HCT116 (cell line): Measurements from ENCODE around the gene MAPK1. TPM values are rescaled to one million over a fixed set of nuclear protein-coding genes. Genes with fewer than 3 reads are reported as not detected.

Experiments used
- ATAC-seq: fragments of 200-7000 bp; cut with Tn5 transposase; 2 replicates; pipeline ENCODE4 v1.9.1; 2020; ENCODE audit warnings: mild to moderate bottlenecking, moderate library complexity
- BruUV-seq: library from RNA; stranded (reverse); fragments of 400-500 nt; replicated peaks from 2 replicates; lab custom pipeline; 2021; lab: Mats Ljungman, UMichigan
- CTCF ChIA-PET: fragments of 300-600 bp; sonication (Branson Sonifier 250); formaldehyde crosslinking; loops from one replicate; lab custom pipeline; 2021; ENCODE audit warnings: antibody characterized with exemption; lab: Charles Lee
- POLR2A ChIA-PET: fragments of 300-600, 350-600 bp; sonication (Branson Sonifier 250); formaldehyde crosslinking; loops from one replicate; lab custom pipeline; 2021; ENCODE audit warnings: antibody characterized with exemption; lab: Charles Lee
- RAD21 ChIA-PET, 2 experiments: fragments of 300-600 bp; sonication (Branson Sonifier 250); formaldehyde crosslinking; loops; one replicate each; lab custom pipeline; 2023; ENCODE audit warnings: low total read pairs in 2 of 2; ENCODE audit not compliant: uncharacterized antibody in 2 of 2, unreplicated experiment in 2 of 2, low non-redundant PET in 1 of 2; lab: Charles Lee
- DNase-seq: peaks from one replicate; pipeline ENCODE4 v3.0.0-alpha.2; 2010; ENCODE audit warnings: low read depth, low spot score
- H2AFZ ChIP-seq: fragments of 200-600 bp; shearing (Covaris generic), sonication (generic); 2 replicates; pipeline ENCODE4 v1.6.1; 2017; ENCODE audit warnings: low read depth, mixed run types, mixed read lengths, antibody characterized with exemption, low read length; ENCODE audit not compliant: poor library complexity, severe bottlenecking
- H3K27ac ChIP-seq: 2 replicates; pipeline ENCODE4 v1.5.1; 2012; ENCODE audit warnings: low read depth, low read length
- H3K27me3 ChIP-seq: fragments of 200-600 bp; sonication (generic); 2 replicates; pipeline ENCODE4 v1.6.1; 2016; ENCODE audit warnings: mixed run types, low read length, mixed read lengths; ENCODE audit not compliant: insufficient read depth
- H3K36me3 ChIP-seq, 2 experiments: fragments of 200-500 bp in 1 of 2; fragments of 200-600 bp in 1 of 2; sonication (Bioruptor generic) in 1 of 2; sonication (generic) in 1 of 2; 2 replicates each; pipeline versions ENCODE4 v1.5.1 to v1.6.1; 2014 to 2016; ENCODE audit warnings: low read length in 2 of 2, inconsistent platforms in 1 of 2, mixed read lengths in 1 of 2, mixed run types in 1 of 2; ENCODE audit not compliant: insufficient read depth in 2 of 2, control insufficient read depth in 1 of 2
- H3K4me1 ChIP-seq, 2 experiments: fragments of 200-600 bp in 1 of 2; sonication (generic) in 1 of 2; 2 replicates each; pipeline versions ENCODE4 v1.5.1 to v1.6.1; 2012 to 2017; ENCODE audit warnings: low read length in 2 of 2, inconsistent platforms in 1 of 2, mild to moderate bottlenecking in 1 of 2, mixed read lengths in 1 of 2, mixed run types in 1 of 2, moderate library complexity in 1 of 2; ENCODE audit not compliant: insufficient read depth in 2 of 2, control insufficient read depth in 1 of 2
- H3K4me2 ChIP-seq: fragments of 200-600 bp; sonication (generic); 2 replicates; pipeline ENCODE4 v1.6.1; 2017; ENCODE audit warnings: mixed run types, low read length, mixed read lengths
- H3K4me3 ChIP-seq, 2 experiments: fragments of 200-600 bp in 1 of 2; sonication (generic) in 1 of 2; replicated peaks in 1 of 2; 2 replicates each; pipeline ENCODE4 v1.5.1; 2011 to 2016; ENCODE audit warnings: low read length in 2 of 2, control low read depth in 1 of 2, low read depth in 1 of 2, mild to moderate bottlenecking in 1 of 2, mixed read lengths in 1 of 2, mixed run types in 1 of 2
- H3K79me2 ChIP-seq: fragments of 200-600 bp; sonication (generic); 2 replicates; pipeline ENCODE4 v1.6.1; 2017; ENCODE audit warnings: mild to moderate bottlenecking, mixed run types, low read length, moderate library complexity, mixed read lengths; ENCODE audit not compliant: insufficient read depth
- H3K9ac ChIP-seq: fragments of 200-600 bp; sonication (generic); 2 replicates; pipeline ENCODE4 v1.6.1; 2016; ENCODE audit warnings: low read length, mixed read lengths
- H3K9me2 ChIP-seq: fragments of 200-600 bp; sonication (generic), shearing (Covaris generic); 2 replicates; pipeline ENCODE4 v1.6.1; 2017; ENCODE audit warnings: mixed run types, mild to moderate bottlenecking, moderate library complexity; ENCODE audit not compliant: insufficient read depth
- H3K9me3 ChIP-seq, 2 experiments: fragments of 200-500 bp in 1 of 2; fragments of 200-600 bp in 1 of 2; sonication (Bioruptor generic) in 1 of 2; sonication (generic) in 1 of 2; 2 replicates each; pipeline ENCODE4 v1.6.1; 2014 to 2017; ENCODE audit warnings: low read length in 2 of 2, mixed read lengths in 2 of 2, inconsistent platforms in 1 of 2, low read depth in 1 of 2, mild to moderate bottlenecking in 1 of 2, mixed run types in 1 of 2, moderate library complexity in 1 of 2; ENCODE audit not compliant: control insufficient read depth in 1 of 2, insufficient read depth in 1 of 2
- H4K20me1 ChIP-seq: fragments of 200-600 bp; sonication (generic), shearing (Covaris generic); 2 replicates; pipeline ENCODE4 v1.6.1; 2017; ENCODE audit warnings: mixed run types, mild to moderate bottlenecking, moderate library complexity; ENCODE audit not compliant: insufficient read depth
- CBX3 ChIP-seq: IDR thresholded peaks from 2 replicates; pipeline ENCODE4 v1.6.1; 2012; ENCODE audit warnings: low read depth
- CTCF ChIP-seq, 3 experiments: fragments of 200-600 bp in 1 of 3; sonication (generic) in 1 of 3; IDR thresholded peaks in 2 of 3; conservative IDR thresholded peaks in 1 of 3; 2 replicates each; pipeline ENCODE4 v1.5.1; 2012 to 2017; ENCODE audit warnings: low read depth in 2 of 3, low read length in 2 of 3, antibody characterized with exemption in 1 of 3, borderline replicate concordance in 1 of 3, control low read depth in 1 of 3, mild to moderate bottlenecking in 1 of 3, mixed read lengths in 1 of 3, mixed run types in 1 of 3, moderate library complexity in 1 of 3; ENCODE audit not compliant: insufficient read depth in 1 of 3
- EGR1 ChIP-seq: IDR thresholded peaks from 2 replicates; pipeline ENCODE4 v1.6.1; 2012; ENCODE audit warnings: low read depth
- ELF1 ChIP-seq: IDR thresholded peaks from 2 replicates; pipeline ENCODE4 v1.6.1; 2012; ENCODE audit warnings: low read depth, borderline replicate concordance
- EZH2phosphoT487 ChIP-seq: fragments of 200-600 bp; IDR thresholded peaks from 2 replicates; pipeline ENCODE4 v1.6.1; 2018; ENCODE audit warnings: antibody characterized with exemption, borderline replicate concordance
- JUND ChIP-seq: IDR thresholded peaks from 2 replicates; pipeline ENCODE4 v1.6.1; 2012
- MAX ChIP-seq: IDR thresholded peaks from 2 replicates; pipeline ENCODE4 v1.6.1; 2012
- POLR2A ChIP-seq: IDR thresholded peaks from 2 replicates; pipeline ENCODE4 v1.7.0; 2011; ENCODE audit warnings: borderline replicate concordance; ENCODE audit not compliant: insufficient read depth, insufficient read length; ENCODE audit errors: extremely low read depth
- POLR2AphosphoS5 ChIP-seq: IDR thresholded peaks from 2 replicates; pipeline ENCODE4 v1.6.1; 2011; ENCODE audit warnings: mild to moderate bottlenecking, low read depth, low read length, moderate library complexity
- RAD21 ChIP-seq: IDR thresholded peaks from 2 replicates; pipeline ENCODE4 v1.6.1; 2012; ENCODE audit warnings: low read depth, mild to moderate bottlenecking
- REST ChIP-seq: IDR thresholded peaks from 2 replicates; pipeline ENCODE4 v1.6.1; 2012; ENCODE audit warnings: low read depth
- SIN3A ChIP-seq: IDR thresholded peaks from 2 replicates; pipeline ENCODE4 v1.6.1; 2012; ENCODE audit warnings: low read depth
- SP1 ChIP-seq: IDR thresholded peaks from 2 replicates; pipeline ENCODE4 v1.6.1; 2012; ENCODE audit warnings: low read depth
- SRF ChIP-seq: IDR thresholded peaks from 2 replicates; pipeline ENCODE4 v1.6.1; 2012; ENCODE audit warnings: low read depth
- TCF7L2 ChIP-seq: IDR thresholded peaks from 2 replicates; pipeline ENCODE4 v1.7.0; 2011; ENCODE audit warnings: borderline replicate concordance, inconsistent platforms; ENCODE audit not compliant: insufficient read depth, insufficient read length; ENCODE audit errors: extremely low read depth
- YY1 ChIP-seq: IDR thresholded peaks from 2 replicates; pipeline ENCODE4 v1.6.1; 2011; ENCODE audit warnings: low read length, low read depth, moderate library complexity, mild to moderate bottlenecking; ENCODE audit not compliant: insufficient replicate concordance; ENCODE audit errors: extremely low read depth
- ZFX ChIP-seq: fragments of 450-650 bp; IDR thresholded peaks from 2 replicates; pipeline ENCODE4 v1.6.1; 2017
- ZNF274 ChIP-seq: fragments of 200-500 bp; sonication (Bioruptor generic); IDR thresholded peaks from 2 replicates; pipeline ENCODE4 v1.6.1; 2014; ENCODE audit warnings: mild to moderate bottlenecking, low read depth, low read length, inconsistent platforms
- intact Hi-C: fragments of 100-400 bp; cut with micrococcal nuclease; formaldehyde crosslinking; loops from 2 replicates; pipeline ENCODE4 v1.10.0; 2022
- total RNA-seq: library from RNA; stranded (reverse); gene quantifications from one replicate; pipeline ENCODE4 v1.2.1, GENCODE V29; 2021; ENCODE audit not compliant: unreplicated experiment
- TF ChIP-seq, protein P1 (sequence below): IDR thresholded peaks from 2 replicates; pipeline ENCODE4 v1.6.1; 2011; ENCODE audit warnings: mild to moderate bottlenecking, low read length, moderate library complexity; ENCODE audit not compliant: insufficient replicate concordance; ENCODE audit errors: extremely low read depth

The MAPK1 gene
- total RNA-seq, 1 experiment from 2014 or later, result 137 TPM

DNA sequence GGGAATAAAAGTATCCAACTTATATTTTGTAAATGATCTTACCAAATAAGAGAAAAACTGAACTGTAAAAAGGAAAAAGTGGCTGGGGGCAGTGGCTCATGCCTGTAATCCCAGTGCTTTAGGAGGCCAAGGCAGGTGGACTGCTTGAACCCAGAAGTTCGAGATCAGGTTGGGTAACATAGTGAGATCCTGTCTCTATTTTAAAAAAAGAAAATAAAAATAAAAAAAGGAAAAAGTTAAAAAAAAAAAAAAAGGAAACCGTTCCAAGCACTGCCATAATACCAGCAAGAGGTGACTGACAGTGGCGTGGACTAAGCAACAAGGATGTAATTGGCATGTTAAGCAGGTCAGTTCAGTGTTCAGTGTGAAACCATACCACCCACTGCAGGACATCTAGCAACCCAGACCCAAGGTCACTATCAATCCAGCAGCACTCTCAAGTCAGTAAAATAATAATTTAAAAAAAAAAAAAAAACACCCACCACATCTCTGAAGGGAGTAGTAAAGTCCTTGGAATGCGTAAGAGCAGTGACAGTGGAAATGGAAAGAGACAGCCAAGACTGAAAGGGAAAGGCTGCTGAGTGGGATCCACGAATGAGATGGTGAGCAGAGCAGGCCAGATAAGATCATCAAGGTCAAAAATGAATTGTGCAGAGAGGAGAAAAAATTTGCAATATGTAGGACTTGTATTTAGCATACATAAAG, 43.6 kb downstream of the MAPK1 start:
- Histone ChIP-seq H3K4me3 (no peak overlapping the region), H3K27me3 (no peaks in the 10 kb centered on the region), H3K4me2 (no peak overlapping the region), H3K36me3 (no peaks in the 10 kb centered on the region), H3K4me1 (no peaks in the 10 kb centered on the region), H4K20me1 (0 out of 2 replicates have a peak, but pooled peaks cover 3% of the 10 kb centered on the region), H3K27ac (no peak overlapping the region), H3K9ac (no peak overlapping the region), H3K9me2 (no peaks in the 10 kb centered on the region), H3K9me3 (no peaks in the 10 kb centered on the region), H3K79me2 (peaks cover 96% of the 10 kb centered on the region), H2AFZ (no peak overlapping the region)
- RAD21 ChIA-PET, result no interaction called here
- ATAC-seq (no peak), DNase-seq (no peak)
- CTCF ChIA-PET, result no interaction called here
- TF ChIP-seq ZNF274 (no peak), RAD21 (no peak), MAX (no peak), CBX3 (no peak), POLR2AphosphoS5 (no peak), SRF (no peak), REST (no peak), JUND (no peak), TCF7L2 (no peak), ELF1 (no peak), EGR1 (no peak), POLR2A (no peak), YY1 (no peak), EZH2phosphoT487 (no peak), ZFX (no peak), SP1 (no peak), CTCF (IDR thresholded peaks at IDR 0.05 in 2 of 3, conservative IDR thresholded peaks at IDR 0.05 in 1 of 3; ENCODE audit: borderline replicate concordance in 1 of 3, insufficient read depth in 1 of 3, low read depth in 2 of 3, low read length in 2 of 3) (no peak), SIN3A (no peak)
- TF ChIP-seq, protein P1, sequence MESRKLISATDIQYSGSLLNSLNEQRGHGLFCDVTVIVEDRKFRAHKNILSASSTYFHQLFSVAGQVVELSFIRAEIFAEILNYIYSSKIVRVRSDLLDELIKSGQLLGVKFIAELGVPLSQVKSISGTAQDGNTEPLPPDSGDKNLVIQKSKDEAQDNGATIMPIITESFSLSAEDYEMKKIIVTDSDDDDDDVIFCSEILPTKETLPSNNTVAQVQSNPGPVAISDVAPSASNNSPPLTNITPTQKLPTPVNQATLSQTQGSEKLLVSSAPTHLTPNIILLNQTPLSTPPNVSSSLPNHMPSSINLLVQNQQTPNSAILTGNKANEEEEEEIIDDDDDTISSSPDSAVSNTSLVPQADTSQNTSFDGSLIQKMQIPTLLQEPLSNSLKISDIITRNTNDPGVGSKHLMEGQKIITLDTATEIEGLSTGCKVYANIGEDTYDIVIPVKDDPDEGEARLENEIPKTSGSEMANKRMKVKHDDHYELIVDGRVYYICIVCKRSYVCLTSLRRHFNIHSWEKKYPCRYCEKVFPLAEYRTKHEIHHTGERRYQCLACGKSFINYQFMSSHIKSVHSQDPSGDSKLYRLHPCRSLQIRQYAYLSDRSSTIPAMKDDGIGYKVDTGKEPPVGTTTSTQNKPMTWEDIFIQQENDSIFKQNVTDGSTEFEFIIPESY, result no peak
- no TSS peak for BruUV-seq
- intact Hi-C loops, result no loop called here
- POLR2A ChIA-PET, result no interaction called here
